H9 (cell line): ENCODE results near the gene SCEL. TPM values are rescaled to one million over a fixed set of nuclear protein-coding genes. Genes with fewer than 3 reads are reported as not detected.

Source experiments
- DNase-seq: peaks from one replicate; pipeline ENCODE4 v3.0.0-alpha.2; 2017
- H2AFZ ChIP-seq: one replicate; pipeline ENCODE4 v1.6.1; 2013; ENCODE audit warnings: mild to moderate bottlenecking, low read length, control low read depth, moderate library complexity
- H2AK5ac ChIP-seq: 2 replicates; pipeline ENCODE4 v1.6.1; 2013; ENCODE audit warnings: low read length, control low read depth, mixed read lengths; ENCODE audit not compliant: insufficient read length
- H2BK120ac ChIP-seq: one replicate; pipeline ENCODE4 v1.6.1; 2013; ENCODE audit warnings: low read depth, mild to moderate bottlenecking, low read length, control low read depth, inconsistent platforms; ENCODE audit not compliant: poor library complexity, severe bottlenecking
- H2BK12ac ChIP-seq: 2 replicates; pipeline ENCODE4 v1.6.1; 2013; ENCODE audit warnings: low read length, control low read depth, mixed read lengths, low read depth; ENCODE audit not compliant: insufficient read length
- H2BK15ac ChIP-seq: 2 replicates; pipeline ENCODE4 v1.6.1; 2013; ENCODE audit warnings: low read depth, low read length, control low read depth
- H2BK20ac ChIP-seq: one replicate; pipeline ENCODE4 v1.6.1; 2013; ENCODE audit warnings: low read depth, mild to moderate bottlenecking, low read length, control low read depth, inconsistent platforms; ENCODE audit not compliant: poor library complexity, severe bottlenecking
- H2BK5ac ChIP-seq: 2 replicates; pipeline ENCODE4 v1.6.1; 2013; ENCODE audit warnings: low read length, control low read depth, mixed read lengths; ENCODE audit not compliant: insufficient read length
- H3K14ac ChIP-seq: 2 replicates; pipeline ENCODE4 v1.6.1; 2013; ENCODE audit warnings: low read length, control low read depth; ENCODE audit not compliant: insufficient read depth
- H3K18ac ChIP-seq: 2 replicates; pipeline ENCODE4 v1.6.1; 2013; ENCODE audit warnings: low read depth, mild to moderate bottlenecking, mixed read lengths, low read length, control low read depth; ENCODE audit not compliant: insufficient read length
- H3K23ac ChIP-seq: 2 replicates; pipeline ENCODE4 v1.6.1; 2013; ENCODE audit warnings: low read length, control low read depth, mixed read lengths, low read depth; ENCODE audit not compliant: insufficient read length
- H3K23me2 ChIP-seq: 2 replicates; pipeline ENCODE4 v1.6.1; 2013; ENCODE audit warnings: low read depth, mild to moderate bottlenecking, mixed read lengths, low read length, control low read depth; ENCODE audit not compliant: insufficient read length, poor library complexity, severe bottlenecking
- H3K27ac ChIP-seq: 2 replicates; pipeline ENCODE4 v1.5.1; 2013; ENCODE audit warnings: low read length, control low read depth, mixed read lengths, low read depth; ENCODE audit not compliant: insufficient read length
- H3K27me3 ChIP-seq: 2 replicates; pipeline ENCODE4 v1.6.1; 2013; ENCODE audit warnings: low read length, control low read depth, inconsistent platforms; ENCODE audit not compliant: insufficient read depth
- H3K4ac ChIP-seq: 2 replicates; pipeline ENCODE4 v1.6.1; 2013; ENCODE audit warnings: low read depth, mild to moderate bottlenecking, control low read depth, inconsistent platforms, low read length, moderate library complexity
- H3K4me1 ChIP-seq: 2 replicates; pipeline ENCODE4 v1.6.1; 2013; ENCODE audit warnings: low read length, control low read depth, inconsistent platforms; ENCODE audit not compliant: insufficient read depth
- H3K4me2 ChIP-seq: 2 replicates; pipeline ENCODE4 v1.6.1; 2013; ENCODE audit warnings: low read length, control low read depth, mixed read lengths; ENCODE audit not compliant: insufficient read length, insufficient read depth
- H3K56ac ChIP-seq: 2 replicates; pipeline ENCODE4 v1.6.1; 2013; ENCODE audit warnings: low read depth, mild to moderate bottlenecking, mixed read lengths, low read length, control low read depth; ENCODE audit not compliant: insufficient read length
- H3K79me1 ChIP-seq: 2 replicates; pipeline ENCODE4 v1.6.1; 2013; ENCODE audit warnings: low read depth, mild to moderate bottlenecking, moderate library complexity, low read length, control low read depth, inconsistent platforms; ENCODE audit not compliant: insufficient read depth, poor library complexity, severe bottlenecking
- H3K79me2 ChIP-seq: 2 replicates; pipeline ENCODE4 v1.6.1; 2013; ENCODE audit warnings: low read length, control low read depth, inconsistent platforms; ENCODE audit not compliant: insufficient read depth
- H3K9ac ChIP-seq: 2 replicates; pipeline ENCODE4 v1.6.1; 2013; ENCODE audit warnings: low read length, control low read depth, mixed read lengths; ENCODE audit not compliant: insufficient read length; ENCODE audit errors: extremely low read depth
- H3K9me3 ChIP-seq: one replicate; pipeline ENCODE4 v1.6.1; 2013; ENCODE audit warnings: low read depth, low read length, inconsistent platforms; ENCODE audit not compliant: control insufficient read depth
- H3T11ph ChIP-seq: one replicate; pipeline ENCODE4 v1.6.1; 2013; ENCODE audit warnings: mild to moderate bottlenecking, low read length, control low read depth, inconsistent platforms
- H4K20me1 ChIP-seq: one replicate; pipeline ENCODE4 v1.6.1; 2013; ENCODE audit not compliant: control insufficient read depth, insufficient read length, insufficient read depth
- H4K5ac ChIP-seq: 2 replicates; pipeline ENCODE4 v1.6.1; 2013; ENCODE audit warnings: low read depth, mild to moderate bottlenecking, mixed read lengths, low read length, control low read depth; ENCODE audit not compliant: insufficient read length
- H4K8ac ChIP-seq: replicated peaks from 2 replicates; pipeline ENCODE4 v1.6.1; 2013; ENCODE audit warnings: low read length, control low read depth, mixed read lengths, low read depth; ENCODE audit not compliant: insufficient read length
- H4K91ac ChIP-seq: 2 replicates; pipeline ENCODE4 v1.6.1; 2013; ENCODE audit warnings: low read depth, mild to moderate bottlenecking, moderate library complexity, mixed read lengths, low read length, control low read depth; ENCODE audit not compliant: insufficient read length
- H3K27ac Mint-ChIP-seq, 3 experiments: 2 replicates in 2 of 3; 3 replicates in 1 of 3; pipeline ENCODE4 v1.8.0; 2020 to 2021; ENCODE audit warnings: mixed read lengths in 3 of 3, mild to moderate bottlenecking in 1 of 3, moderate library complexity in 1 of 3
- H3K27me3 Mint-ChIP-seq: 2 replicates; pipeline ENCODE4 v1.8.0; 2021; ENCODE audit warnings: low read depth, mild to moderate bottlenecking, moderate library complexity, mixed read lengths
- H3K36me3 Mint-ChIP-seq, 3 experiments: 2 replicates in 2 of 3; 3 replicates in 1 of 3; pipeline ENCODE4 v1.8.0; 2020 to 2021; ENCODE audit warnings: low read depth in 3 of 3, mixed read lengths in 3 of 3; ENCODE audit not compliant: insufficient read depth in 1 of 3
- H3K4me1 Mint-ChIP-seq, 2 experiments: 2 replicates each; pipeline ENCODE4 v1.8.0; 2020; ENCODE audit warnings: mixed read lengths in 2 of 2
- H3K4me3 Mint-ChIP-seq, 2 experiments: 2 replicates in 1 of 2; 3 replicates in 1 of 2; pipeline ENCODE4 v1.8.0; 2020 to 2021; ENCODE audit warnings: mild to moderate bottlenecking in 2 of 2, mixed read lengths in 2 of 2, moderate library complexity in 1 of 2
- H3K9me3 Mint-ChIP-seq, 2 experiments: 2 replicates in 1 of 2; 3 replicates in 1 of 2; pipeline ENCODE4 v1.8.0; 2020; ENCODE audit warnings: mild to moderate bottlenecking in 2 of 2, mixed read lengths in 2 of 2, moderate library complexity in 1 of 2
- CTCF ChIP-seq: fragments of 200-600 bp; sonication (generic); conservative IDR thresholded peaks from 3 replicates; pipeline ENCODE4 v1.8.0; 2021; ENCODE audit warnings: antibody characterized with exemption, mild to moderate bottlenecking
- WGBS: extraction: QIAGEN DNeasy Blood & Tissue Kit; methylation state at CpG from one replicate; pipeline ENCODE4 v1.1.7; 2013; ENCODE audit warnings: missing lambda C conversion rate, low lambda C conversion rate, mixed read lengths; ENCODE audit not compliant: insufficient read length; ENCODE audit errors: extremely low coverage; 5-methylcytosine and 5-hydroxymethylcytosine counted together
- total RNA-seq: library from RNA; stranded (reverse); gene quantifications from 2 replicates; pipeline ENCODE4 v1.2.1, GENCODE V29; 2021

The SCEL gene
- total RNA-seq, 1 experiment from 2014 or later = not detected

GRCh38 chr13:77555246-77555645, 19.7 kb downstream of the SCEL start:
- H3K4me1 Mint-ChIP-seq = no peaks in the 10 kb centered on the region
- no peak for TF ChIP-seq CTCF
- H4K8ac ChIP-seq = no peak overlapping the region
- H3K9me3 ChIP-seq = no peaks in the 10 kb centered on the region
- H3K23ac ChIP-seq = no peak overlapping the region
- H2BK120ac ChIP-seq = no peak overlapping the region
- DNase-seq = no peak
- no peak overlapping the region for H3K4ac ChIP-seq
- no peaks in the 10 kb centered on the region for H4K20me1 ChIP-seq
- H2BK5ac ChIP-seq = no peak overlapping the region
- H2AFZ ChIP-seq = no peak overlapping the region
- H4K91ac ChIP-seq = no peak overlapping the region
- H3K27ac Mint-ChIP-seq = peak overlapping the region in 1 of 3 experiments; percentile 2; a peak in 1 of 7 replicates
- H3K18ac ChIP-seq = no peak overlapping the region
- no peak overlapping the region for H2AK5ac ChIP-seq
- H3K4me2 ChIP-seq = no peak overlapping the region
- H3K9me3 Mint-ChIP-seq = no peaks in the 10 kb centered on the region
- no peak overlapping the region for H2BK12ac ChIP-seq
- H3K56ac ChIP-seq = no peak overlapping the region
- no peaks in the 10 kb centered on the region for H3K27me3 ChIP-seq
- no peak overlapping the region for H3K14ac ChIP-seq
- no peaks in the 10 kb centered on the region for H3K79me2 ChIP-seq
- WGBS = no CpG with 5 or more reads among the region's 4 CpGs
- no peaks in the 10 kb centered on the region for H3K23me2 ChIP-seq
- no peak overlapping the region for H3K27ac ChIP-seq
- no peaks in the 10 kb centered on the region for H3K36me3 Mint-ChIP-seq
- no peak overlapping the region for H3K4me3 Mint-ChIP-seq
- H4K5ac ChIP-seq = no peak overlapping the region
- H3T11ph ChIP-seq = no peak overlapping the region
- H2BK20ac ChIP-seq = no peak overlapping the region
- H2BK15ac ChIP-seq = no peak overlapping the region
- no peaks in the 10 kb centered on the region for H3K79me1 ChIP-seq
- no peaks in the 10 kb centered on the region for H3K27me3 Mint-ChIP-seq
- no peak overlapping the region for H3K9ac ChIP-seq
- no peaks in the 10 kb centered on the region for H3K4me1 ChIP-seq
